Stimulated activated naive CD4-positive, alpha-beta T cell (primary cell): ENCODE data around the gene FUS.
"Not testable (repeated sequence)": the region's sequence is repeated elsewhere in the genome, so short reads cannot be mapped to it uniquely, and the experiment has no call there.

Experiments used
- DNase-seq, 6 experiments: peaks; one replicate each; lab custom pipeline; 2025; lab: John Stamatoyannopoulos, UW

Gene FUS

DNA sequence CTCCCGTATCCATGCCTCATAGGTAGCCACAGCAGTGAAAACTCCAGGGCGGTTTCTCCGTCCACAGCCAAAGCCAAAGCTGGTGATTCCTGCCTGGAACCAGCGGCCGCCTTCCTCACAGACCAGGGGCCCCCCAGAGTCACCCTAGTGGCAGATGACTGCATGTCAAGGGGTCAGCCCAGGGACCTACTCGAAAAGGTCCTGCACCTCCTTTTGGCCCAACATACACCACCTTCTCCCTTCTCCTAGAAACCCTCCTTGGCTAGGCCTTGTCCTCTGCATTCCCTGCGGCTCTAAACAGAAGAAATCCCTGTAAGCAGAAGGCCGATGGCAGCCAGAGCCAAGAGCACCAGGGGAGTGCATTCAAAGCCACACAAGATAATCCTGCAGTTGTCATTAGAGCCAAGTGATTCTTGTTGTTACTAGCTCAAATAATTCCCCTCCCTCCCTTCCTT is 36.2 kb upstream of the FUS start:
- DNase-seq, result no peak

DNA sequence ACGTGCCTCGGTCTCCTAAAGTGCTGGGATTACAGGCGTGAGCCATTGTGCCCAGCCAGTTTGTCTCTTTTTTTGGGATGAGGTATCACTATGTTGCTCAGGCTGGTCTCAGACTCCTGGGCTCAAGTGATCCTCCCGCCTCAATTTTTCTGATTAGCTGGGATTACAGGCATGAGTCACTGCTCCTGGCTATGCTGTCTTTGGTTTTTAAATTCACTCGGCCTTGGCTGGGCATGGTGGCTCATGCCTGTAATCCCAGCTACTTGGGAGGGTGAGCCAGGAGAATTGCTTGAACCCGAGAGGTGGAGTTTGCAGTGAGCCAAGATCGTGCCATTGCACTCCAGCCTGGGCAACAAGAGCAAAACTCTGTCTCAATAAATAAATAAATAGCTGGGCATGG is 35.5 kb upstream of the FUS start:
- not testable (repeated sequence) for DNase-seq

DNA sequence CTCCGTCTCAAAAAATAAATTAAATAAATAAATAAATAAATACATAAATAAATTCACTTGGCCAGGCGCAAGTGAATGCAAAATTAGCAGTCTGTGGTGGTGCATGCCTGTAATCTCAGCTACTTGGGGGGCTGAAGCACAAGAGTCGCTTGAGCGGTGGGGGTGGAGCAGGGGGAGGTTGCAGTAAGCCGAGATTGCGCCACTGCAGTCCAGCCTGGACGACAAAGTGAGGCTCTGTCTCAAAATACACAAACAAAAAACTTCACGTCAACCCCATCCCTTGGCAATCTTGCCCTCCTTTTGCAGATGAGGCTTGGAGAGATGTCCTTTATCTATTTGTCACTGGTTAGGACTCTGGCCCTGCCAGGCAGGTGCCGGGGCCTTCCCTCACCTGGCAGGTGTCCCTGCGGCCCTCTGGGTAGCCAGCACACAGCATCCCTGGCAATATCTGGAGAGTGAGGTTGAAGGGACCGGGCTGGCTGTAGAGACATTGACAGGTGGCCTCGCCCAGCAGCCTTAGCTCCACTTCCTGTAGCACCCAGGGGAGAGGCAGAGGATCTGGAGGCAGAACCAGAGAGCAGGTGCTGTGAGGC is 34.4 kb upstream of the FUS start:
- DNase-seq, result no peak

GRCh38 chr16:31147574-31147973 is 32.4 kb upstream of the FUS start:
- DNase-seq, result no peak

DNA sequence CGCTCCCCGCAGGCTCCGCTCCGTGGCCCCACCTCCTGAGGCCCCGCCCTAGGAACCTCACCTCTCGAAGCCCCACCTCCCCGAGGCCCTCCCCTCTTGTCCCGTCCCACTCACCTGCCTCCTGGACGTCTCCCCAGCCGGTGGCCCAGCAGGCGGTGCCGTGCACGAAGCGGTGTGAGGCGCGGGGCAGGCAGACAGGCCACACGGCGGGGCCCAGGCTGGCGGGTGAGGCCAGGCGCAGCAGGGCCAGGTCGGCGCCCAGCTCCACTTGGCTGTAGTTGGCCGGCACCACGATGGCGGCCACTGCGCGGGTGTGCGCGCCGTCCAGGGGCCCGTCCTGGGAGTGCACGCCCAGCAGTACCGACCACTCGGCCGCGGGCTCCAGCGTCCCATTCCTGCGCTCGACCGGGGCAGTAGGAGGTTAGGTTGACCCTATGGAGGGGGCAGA is 31.6 kb upstream of the FUS start:
- no peak for DNase-seq

DNA sequence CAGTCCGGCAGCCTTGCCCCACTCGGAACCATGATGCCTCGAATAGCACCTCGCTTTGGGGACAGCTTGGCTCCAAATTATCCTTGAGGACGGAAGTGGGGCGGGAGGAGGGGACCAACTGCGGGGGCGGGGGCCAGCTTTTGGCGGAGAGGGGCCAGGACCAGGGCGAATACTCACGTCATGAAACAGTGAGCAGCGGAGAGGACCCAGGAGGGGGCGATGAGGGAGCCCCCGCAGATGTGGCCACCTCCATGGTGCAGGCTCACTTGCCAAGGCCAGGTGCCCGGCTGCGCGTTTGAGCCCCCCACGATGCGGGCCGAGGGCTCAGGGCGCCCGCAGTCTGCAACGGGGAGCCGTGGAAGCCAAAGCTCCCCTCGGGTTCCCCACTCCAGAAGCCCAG is 31.0 kb upstream of the FUS start:
- DNase-seq, result no peak

GRCh38 chr16:31149332-31149731 is 30.6 kb upstream of the FUS start:
- no peak for DNase-seq

GRCh38 chr16:31149894-31150890 is 29.7 kb upstream of the FUS start, which contains the start of gene PRSS36:
TSS of gene PRSS36 (minus strand) at chr16:31150066. CDS start at chr16:31150035, 31 bp downstream.
- DNase-seq, result no peak

DNA sequence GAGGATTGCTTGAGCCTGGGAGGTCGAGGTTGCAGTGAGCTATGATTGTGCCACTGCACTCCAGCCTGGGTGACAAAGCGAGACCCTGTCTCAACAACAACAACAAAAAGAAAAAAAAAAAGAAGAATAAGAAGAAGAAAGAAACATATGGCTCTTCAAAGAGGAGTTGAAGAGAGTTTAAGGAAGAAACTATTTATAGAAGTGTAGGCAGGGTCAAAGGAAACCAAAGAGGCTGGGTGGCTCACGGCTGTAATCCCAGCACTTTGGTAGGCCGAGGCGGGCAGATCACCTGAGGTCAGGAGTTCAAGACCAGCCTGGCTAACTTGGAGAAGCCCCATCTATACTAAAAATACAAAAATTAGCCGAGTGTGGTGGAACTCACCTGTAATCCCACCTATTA is 29.0 kb upstream of the FUS start:
- not testable (repeated sequence) for DNase-seq

DNA sequence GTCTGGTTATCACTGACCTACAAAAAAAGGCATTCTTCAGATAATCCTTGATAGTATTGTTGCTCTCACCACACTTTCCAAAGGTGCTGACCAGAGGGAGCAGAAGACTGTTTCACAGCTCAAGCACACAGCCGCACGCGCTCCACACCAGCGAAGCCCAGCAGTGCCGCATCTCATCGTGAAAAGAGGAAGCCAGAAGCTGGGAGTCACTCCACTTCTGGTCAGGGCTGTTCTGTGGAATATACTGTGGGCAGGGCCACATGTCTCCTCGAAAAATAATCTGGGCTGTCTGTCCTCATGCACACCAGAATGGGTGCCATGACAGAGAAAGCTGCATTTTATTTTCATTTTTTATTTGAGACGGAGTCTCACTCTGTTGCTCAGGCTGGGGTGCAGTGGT is 22.8 kb upstream of the FUS start:
- DNase-seq, result no peak

- no peak for DNase-seq
These were observed 12.6 kb upstream of the FUS start for GRCh38 chr16:31167315-31167714.

DNA sequence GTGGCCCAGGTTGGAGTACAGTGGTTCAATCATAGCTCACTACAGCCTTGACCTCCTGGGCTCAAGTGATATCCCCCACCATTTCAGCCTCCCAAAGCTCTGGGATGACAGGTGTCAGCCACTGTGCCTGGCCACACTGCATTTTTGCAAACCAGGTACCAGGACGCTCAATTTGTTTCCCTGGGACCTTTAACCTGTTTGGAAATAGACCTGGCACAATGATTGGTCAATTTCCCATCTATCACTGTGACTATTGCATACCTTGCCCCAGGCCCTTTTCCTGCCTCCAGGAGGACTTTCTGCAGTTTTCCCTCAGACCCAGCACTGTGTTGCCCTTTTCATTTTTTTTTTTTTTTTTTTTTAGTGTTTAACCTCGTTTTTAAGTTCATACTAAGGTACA is 11.1 kb upstream of the FUS start:
- DNase-seq, result no peak

DNA sequence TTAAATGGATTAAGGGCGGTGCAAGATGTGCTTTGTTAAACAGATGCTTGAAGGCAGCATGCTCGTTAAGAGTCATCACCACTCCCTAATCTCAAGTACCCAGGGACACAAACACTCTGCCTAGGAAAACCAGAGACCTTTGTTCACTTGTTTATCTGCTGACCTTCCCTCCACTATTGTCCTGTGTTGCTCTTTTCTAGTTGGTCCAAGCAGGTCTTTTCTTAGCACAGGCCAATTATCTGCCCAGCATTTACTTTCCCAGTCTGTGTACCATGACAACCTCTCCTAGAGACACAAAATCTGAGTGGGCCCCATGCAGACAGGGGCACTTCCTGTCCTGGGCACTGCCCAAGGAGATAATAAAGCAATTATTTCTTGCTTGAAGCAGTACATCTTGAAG is 9.9 kb upstream of the FUS start:
- DNase-seq, result not testable (repeated sequence)

- DNase-seq, result peak; percentile 29 to 74 (median 56)
These were observed 2.8 kb upstream of the FUS start for GRCh38 chr16:31177136-31177535.

DNA sequence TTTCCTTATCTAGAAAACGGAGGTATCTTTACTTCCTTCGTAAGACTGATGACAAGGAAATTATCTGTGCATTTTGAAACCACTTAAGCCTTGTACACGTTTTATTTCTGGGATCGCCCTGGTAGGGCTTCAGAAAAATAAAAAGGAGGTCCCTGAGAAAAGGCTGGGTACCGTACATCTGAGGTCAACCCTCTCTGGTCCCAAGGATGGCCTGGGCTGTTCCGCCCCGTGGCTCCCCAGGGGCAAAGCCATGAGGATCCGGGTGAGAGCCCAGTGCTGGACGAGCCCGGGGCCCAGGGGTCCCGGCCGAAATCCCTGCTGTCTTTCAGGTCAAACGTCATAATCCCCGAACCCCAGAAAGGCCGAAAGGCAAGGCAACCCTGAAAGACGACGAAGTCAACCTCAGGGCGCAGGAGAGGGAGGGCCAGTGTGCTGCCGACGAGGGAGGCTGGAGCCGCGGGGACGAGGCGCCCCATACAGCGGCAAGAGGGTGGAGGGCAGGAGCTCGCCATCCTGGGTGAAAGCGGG is 656 bp upstream of the FUS start:
- peak in 1 of 6 experiments; percentile 55 for DNase-seq

DNA sequence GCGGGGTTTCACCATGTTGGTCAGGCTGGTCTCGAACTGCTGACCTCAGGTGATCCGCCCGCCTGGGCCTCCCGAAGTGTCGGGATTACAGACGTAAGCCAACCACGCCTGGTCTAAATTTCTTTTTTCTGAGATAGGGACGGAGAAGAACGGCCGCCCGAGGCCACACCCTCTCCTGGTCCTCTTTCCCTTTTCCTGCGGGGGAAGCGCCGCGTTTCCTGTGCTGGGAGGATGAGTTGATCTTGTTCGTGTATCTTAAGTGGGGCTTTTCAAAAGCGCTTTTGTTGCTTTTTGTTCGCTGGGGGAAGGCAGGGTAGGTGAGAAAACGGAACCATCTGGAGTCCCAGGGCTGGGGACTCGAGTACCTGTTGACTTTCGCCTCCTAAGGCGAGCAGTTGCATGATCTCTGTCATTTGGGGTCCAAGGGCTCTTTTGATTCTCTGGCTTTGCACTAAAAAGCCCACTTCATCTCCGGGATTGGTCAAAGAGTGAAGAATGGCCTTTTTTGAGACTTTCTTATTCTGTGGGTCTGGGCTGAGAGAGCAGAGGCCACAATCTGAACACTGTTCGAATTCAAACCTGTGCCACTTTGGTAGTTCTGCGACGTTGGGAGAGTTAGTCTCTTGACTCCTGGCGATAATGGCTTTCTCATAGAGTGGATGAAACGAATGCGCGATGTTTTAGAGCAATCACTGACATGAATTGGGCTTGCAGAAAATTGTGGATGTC is 1.3 kb downstream of the FUS start:
- DNase-seq, result peak in 2 of 6 experiments; percentile 38 to 46

DNA sequence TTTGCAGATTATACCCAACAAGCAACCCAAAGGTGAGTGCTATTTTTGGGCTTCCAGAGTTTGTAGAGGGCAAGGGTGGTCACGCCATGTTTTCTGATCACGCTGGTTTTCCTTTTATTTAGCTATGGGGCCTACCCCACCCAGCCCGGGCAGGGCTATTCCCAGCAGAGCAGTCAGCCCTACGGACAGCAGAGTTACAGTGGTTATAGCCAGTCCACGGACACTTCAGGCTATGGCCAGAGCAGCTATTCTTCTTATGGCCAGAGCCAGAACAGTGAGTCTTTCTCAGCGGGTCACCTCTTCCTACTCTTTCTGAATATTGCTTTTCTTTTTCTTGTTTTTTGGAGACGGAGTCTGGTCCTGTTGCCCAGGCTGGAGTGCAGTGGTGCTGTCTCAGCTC is 2.5 kb downstream of the FUS start:
- no peak for DNase-seq

DNA sequence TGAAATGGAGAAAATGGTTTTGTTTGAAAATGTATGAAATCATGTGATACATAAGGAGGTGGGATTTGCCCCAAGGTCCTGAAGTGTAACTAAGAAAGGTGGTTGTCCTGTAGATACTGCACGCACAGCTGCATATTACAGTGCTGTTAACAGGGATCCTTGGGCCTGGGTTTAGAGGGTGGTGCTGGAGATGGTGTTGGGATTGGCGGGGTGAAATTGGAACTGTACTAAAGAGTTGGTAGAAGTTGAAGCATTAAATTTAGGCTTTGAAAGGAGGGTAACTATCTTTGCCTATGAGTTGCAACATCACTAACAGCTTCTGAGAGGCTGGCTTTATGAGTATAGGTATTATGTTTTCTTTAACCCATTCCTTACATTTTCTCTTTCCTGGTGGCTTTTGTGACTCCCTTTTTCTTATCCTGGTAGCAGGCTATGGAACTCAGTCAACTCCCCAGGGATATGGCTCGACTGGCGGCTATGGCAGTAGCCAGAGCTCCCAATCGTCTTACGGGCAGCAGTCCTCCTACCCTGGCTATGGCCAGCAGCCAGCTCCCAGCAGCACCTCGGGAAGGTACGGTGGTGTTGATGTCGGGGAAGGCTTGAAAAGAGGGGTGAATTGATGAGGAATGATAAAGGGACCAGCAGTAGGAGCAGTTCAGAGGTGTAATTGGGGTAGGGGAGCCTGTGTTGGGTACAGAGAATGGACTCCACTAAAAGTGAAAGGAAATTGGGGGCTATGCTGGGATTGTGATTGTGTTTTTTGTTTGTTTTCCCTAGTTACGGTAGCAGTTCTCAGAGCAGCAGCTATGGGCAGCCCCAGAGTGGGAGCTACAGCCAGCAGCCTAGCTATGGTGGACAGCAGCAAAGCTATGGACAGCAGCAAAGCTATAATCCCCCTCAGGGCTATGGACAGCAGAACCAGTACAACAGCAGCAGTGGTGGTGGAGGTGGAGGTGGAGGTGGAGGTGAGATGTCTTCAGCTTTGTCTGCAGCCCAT is 3.8 kb downstream of the FUS start:
- no peak for DNase-seq

GRCh38 chr16:31184888-31185287 is 4.9 kb downstream of the FUS start:
- no peak for DNase-seq

DNA sequence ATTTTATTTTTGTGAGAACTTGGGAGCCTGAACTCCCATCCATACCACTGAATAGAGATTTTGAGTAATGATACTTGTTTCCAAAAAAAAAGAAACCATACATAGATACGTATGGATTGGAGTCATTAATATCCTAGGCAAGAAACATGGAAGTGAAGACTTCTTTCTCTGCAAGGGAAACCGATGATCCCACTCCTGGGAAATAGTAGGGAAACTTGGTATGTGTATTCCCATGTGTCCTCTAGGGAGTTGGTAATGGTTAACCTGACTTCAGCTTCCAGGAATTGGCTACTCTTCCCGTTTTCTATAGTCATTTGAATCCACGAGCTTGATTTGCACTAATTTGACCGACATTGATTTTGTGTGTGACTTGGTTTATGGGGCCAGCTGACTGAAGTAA is 5.4 kb downstream of the FUS start:
- DNase-seq, result no peak

- peak in 2 of 6 experiments; percentile 16 for DNase-seq
These were observed 6.2 kb downstream of the FUS start for GRCh38 chr16:31186176-31186575.
